Lower leg skin (tissue), 3 donors: ENCODE results near the gene RTP2.

Source experiments
- CTCF ChIP-seq, 3 donors: fragments of 450-650 bp; IDR thresholded peaks; one replicate each; pipeline ENCODE4 v1.5.1; 2016; ENCODE audit warnings: antibody characterized with exemption in 3 of 3, mild to moderate bottlenecking in 3 of 3, moderate library complexity in 2 of 3
- POLR2A ChIP-seq, 2 donors: fragments of 450-650 bp; IDR thresholded peaks; one replicate each; pipeline ENCODE4 v1.6.1; 2016 to 2017; ENCODE audit warnings: antibody characterized with exemption in 2 of 2, mild to moderate bottlenecking in 1 of 2, moderate library complexity in 1 of 2

DNA sequence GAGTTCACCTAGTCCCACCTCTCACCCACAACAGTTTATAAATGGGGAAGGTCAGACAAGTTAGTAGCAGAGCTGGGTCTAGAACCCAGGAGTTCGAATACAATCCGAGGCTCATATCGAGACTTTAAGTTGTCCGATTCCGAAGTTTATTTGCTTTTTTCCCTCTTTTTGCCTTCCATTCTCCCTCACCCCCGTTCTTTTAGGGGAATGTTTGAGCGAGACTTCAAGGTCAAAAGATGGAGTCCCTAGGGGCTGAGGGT, 35.6 kb upstream of the RTP2 start:
- TF ChIP-seq CTCF (IDR thresholded peaks at IDR 0.05) (no peak), POLR2A (IDR thresholded peaks at IDR 0.05) (no peak)
